ENCODE data around the gene CCDC81. TPM values are rescaled to one million over a fixed set of nuclear protein-coding genes. Genes with fewer than 3 reads are reported as not detected.

Gene CCDC81
- polyA plus RNA-seq, 2 of the 4 experiments (the other 2 are of a cell fraction), result 0.30 to 0.71 TPM

DNA sequence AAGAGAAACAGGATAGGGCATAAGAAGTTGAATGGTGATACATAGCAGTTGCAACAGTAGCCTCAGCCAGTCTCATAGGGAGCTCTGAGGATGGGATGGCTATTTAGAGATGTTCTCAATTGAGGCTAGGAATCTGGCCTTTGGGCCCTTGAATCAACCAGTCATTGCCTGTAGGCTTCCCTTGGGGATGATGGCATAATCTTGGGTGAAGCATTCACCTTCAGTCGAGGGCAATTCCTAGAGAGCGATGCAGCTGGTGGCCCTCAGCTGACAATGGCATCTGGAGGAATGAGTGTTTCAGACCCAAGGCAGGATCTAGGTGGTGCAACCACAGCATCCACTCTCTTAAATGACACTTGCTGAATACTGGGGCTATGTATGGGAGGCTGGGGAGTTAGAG lies 61.0 kb downstream of the CCDC81 start:
- WGBS (ENCODE audit: missing lambda C conversion rate), result 90% methylated on average over 2 of the region's 2 CpGs

DNA sequence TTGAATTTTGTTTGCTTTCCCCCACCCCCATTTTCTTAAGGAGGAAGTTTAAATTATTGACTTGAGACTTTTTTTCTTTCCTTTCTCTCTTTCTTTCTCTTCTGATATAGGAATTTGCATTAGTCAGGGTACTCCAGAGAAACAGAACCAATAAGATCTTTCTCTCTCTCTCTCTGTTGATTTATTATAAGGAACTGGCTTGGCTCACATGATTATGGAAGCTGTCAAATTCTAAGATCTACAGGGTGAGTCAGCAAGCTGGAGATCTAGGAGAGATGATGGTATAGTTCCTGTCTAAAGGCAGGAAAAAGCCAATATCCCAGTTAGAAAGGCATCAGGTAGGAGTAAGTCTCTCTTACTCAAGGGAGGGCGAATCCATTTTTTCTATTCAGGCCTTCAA lies 64.0 kb downstream of the CCDC81 start:
- peak in 1 of 2 experiments; percentile 13 for DNase-seq (ENCODE audit: low read depth in 1 of 2, low spot score in 1 of 2)
- Histone ChIP-seq H3K4me3 (no peak overlapping the region), H3K27ac (no peak overlapping the region), H3K9me3 (no peaks in the 10 kb centered on the region), H3K4me1 (peaks cover 16% of the 10 kb centered on the region), H3K4me2 (no peak overlapping the region)
- FAIRE-seq, result no peak
- TF ChIP-seq, protein P1, sequence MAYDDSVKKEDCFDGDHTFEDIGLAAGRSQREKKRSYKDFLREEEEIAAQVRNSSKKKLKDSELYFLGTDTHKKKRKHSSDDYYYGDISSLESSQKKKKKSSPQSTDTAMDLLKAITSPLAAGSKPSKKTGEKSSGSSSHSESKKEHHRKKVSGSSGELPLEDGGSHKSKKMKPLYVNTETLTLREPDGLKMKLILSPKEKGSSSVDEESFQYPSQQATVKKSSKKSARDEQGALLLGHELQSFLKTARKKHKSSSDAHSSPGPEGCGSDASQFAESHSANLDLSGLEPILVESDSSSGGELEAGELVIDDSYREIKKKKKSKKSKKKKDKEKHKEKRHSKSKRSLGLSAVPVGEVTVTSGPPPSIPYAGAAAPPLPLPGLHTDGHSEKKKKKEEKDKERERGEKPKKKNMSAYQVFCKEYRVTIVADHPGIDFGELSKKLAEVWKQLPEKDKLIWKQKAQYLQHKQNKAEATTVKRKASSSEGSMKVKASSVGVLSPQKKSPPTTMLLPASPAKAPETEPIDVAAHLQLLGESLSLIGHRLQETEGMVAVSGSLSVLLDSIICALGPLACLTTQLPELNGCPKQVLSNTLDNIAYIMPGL (CRISPR knock-in tag; IDR thresholded peaks at IDR 0.05; ENCODE audit: borderline replicate concordance), result no peak
- TF ChIP-seq FOSL2 (IDR thresholded peaks at IDR 0.05) (no peak), FOSL2 (CRISPR knock-in tag; IDR thresholded peaks at IDR 0.05) (0 out of 2 replicates have a peak, but pooled peaks have one; percentile 13), PHF8 (IDR thresholded peaks at IDR 0.05; ENCODE audit: borderline replicate concordance, low read depth) (no peak)
- CTCF ChIA-PET, result interaction anchor here (1.7 kb wide), 1 partner anchor 78 kb away, joined by 5 read pairs; no protein-coding TSS in a partner anchor
- POLR2A ChIA-PET, result no interaction called here
- 92% methylated on average over 1 of the region's 1 CpG for WGBS (ENCODE audit: missing lambda C conversion rate)
- ATAC-seq, result peak in 1 of 2 experiments; percentile 64; a peak in 3 of 6 replicates

More for the DNA sequence above, 61.0 kb downstream of the CCDC81 start:
- H3K4me3 ChIP-seq, result no peak overlapping the region
- TF ChIP-seq, protein P2, sequence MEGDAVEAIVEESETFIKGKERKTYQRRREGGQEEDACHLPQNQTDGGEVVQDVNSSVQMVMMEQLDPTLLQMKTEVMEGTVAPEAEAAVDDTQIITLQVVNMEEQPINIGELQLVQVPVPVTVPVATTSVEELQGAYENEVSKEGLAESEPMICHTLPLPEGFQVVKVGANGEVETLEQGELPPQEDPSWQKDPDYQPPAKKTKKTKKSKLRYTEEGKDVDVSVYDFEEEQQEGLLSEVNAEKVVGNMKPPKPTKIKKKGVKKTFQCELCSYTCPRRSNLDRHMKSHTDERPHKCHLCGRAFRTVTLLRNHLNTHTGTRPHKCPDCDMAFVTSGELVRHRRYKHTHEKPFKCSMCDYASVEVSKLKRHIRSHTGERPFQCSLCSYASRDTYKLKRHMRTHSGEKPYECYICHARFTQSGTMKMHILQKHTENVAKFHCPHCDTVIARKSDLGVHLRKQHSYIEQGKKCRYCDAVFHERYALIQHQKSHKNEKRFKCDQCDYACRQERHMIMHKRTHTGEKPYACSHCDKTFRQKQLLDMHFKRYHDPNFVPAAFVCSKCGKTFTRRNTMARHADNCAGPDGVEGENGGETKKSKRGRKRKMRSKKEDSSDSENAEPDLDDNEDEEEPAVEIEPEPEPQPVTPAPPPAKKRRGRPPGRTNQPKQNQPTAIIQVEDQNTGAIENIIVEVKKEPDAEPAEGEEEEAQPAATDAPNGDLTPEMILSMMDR (IDR thresholded peaks at IDR 0.05), result no peak
- TF ChIP-seq FOSB (CRISPR knock-in tag; IDR thresholded peaks at IDR 0.05), result no peak
- TF ChIP-seq CHD2 (IDR thresholded peaks at IDR 0.05; ENCODE audit: low read length, partially characterized antibody), result no peak
- POLR2A ChIA-PET, result no interaction called here
- no peak overlapping the region for H3K4me2 ChIP-seq
- peaks cover 6% of the 10 kb centered on the region; the same call in 2 of the 3 replicates for H3K4me1 ChIP-seq
- FAIRE-seq (no peak), DNase-seq (ENCODE audit: low read depth in 1 of 2, low spot score in 1 of 2) (no peak), ATAC-seq (no peak)
- CTCF ChIA-PET, result interaction anchor here (1.0 kb wide), 1 partner anchor 173 kb away, joined by 3 read pairs; no protein-coding TSS in a partner anchor
- H3K27ac ChIP-seq, result no peak overlapping the region
- no peaks in the 10 kb centered on the region for H3K9me3 ChIP-seq

DNA sequence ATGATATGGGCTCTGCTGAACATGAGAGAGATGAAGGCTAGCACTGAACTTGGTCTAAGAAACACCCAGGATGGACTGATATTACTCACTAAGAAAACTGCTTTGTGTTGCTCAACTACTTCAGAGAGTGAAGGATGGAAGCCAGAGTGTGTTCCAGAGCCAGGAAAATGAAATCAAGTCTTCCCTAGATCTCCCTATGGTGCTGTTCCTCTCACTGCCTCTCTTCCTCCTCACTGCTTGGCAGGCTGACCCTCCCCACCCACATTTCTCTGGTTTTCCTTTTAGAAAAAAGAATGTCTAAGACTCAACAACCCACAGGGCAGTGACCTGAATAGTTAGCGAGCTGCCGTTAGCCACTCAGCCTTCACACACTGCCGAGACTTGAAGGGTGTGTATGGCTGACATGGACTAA lies 65.6 kb downstream of the CCDC81 start:
- POLR2A ChIA-PET, result no interaction called here
- H3K4me3 ChIP-seq, result no peak overlapping the region
- no peak for ATAC-seq

DNA sequence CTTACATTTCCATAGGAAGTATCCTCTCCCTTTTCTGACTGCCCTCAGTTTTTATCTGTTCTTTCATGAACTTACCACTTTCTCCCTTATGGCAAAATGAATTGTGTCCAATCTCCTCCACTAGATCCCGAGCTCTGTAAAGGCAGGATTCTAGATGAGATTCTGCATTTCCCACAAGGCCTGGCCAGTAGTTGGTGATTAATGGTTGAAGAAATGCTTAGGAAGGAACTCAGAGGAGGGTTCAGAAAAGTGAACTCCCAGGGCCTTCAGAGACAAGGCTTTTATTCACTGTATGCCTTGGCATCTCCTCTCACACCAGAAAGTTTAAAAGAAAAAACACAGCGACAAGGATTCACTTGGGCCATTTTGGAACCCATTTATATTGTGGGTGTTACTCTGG lies 66.2 kb downstream of the CCDC81 start:
- DNase-seq (ENCODE audit: low read depth in 1 of 2, low spot score in 1 of 2), result no peak
- Histone ChIP-seq H3K4me2 (no peak overlapping the region), H3K4me1 (peaks cover 16% of the 10 kb centered on the region), H3K4me3 (no peak overlapping the region), H3K9me3 (no peaks in the 10 kb centered on the region), H3K27ac (no peak overlapping the region)
- CTCF ChIA-PET, result interaction anchor here (1.4 to 2.5 kb wide), 2 partner anchors 80 to 136 kb away, joined by 3 to 11 read pairs; no protein-coding TSS in a partner anchor
- FAIRE-seq, result no peak
- TF ChIP-seq JUNB (IDR thresholded peaks at IDR 0.05) (no peak), KDM5A (IDR thresholded peaks at IDR 0.05) (no peak), RAD21 (conservative IDR thresholded peaks at IDR 0.05 in 1 of 2, IDR thresholded peaks at IDR 0.05 in 1 of 2) (no peak), NPAS2 (CRISPR knock-in tag; IDR thresholded peaks at IDR 0.05; ENCODE audit: borderline replicate concordance) (no peak), RARB (CRISPR knock-in tag; IDR thresholded peaks at IDR 0.05) (no peak), HOXA7 (CRISPR knock-in tag; IDR thresholded peaks at IDR 0.05) (no peak), KDM1A (IDR thresholded peaks at IDR 0.05; ENCODE audit: low read depth) (no peak)
- TF ChIP-seq, protein P3, sequence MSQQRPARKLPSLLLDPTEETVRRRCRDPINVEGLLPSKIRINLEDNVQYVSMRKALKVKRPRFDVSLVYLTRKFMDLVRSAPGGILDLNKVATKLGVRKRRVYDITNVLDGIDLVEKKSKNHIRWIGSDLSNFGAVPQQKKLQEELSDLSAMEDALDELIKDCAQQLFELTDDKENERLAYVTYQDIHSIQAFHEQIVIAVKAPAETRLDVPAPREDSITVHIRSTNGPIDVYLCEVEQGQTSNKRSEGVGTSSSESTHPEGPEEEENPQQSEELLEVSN (IDR thresholded peaks at IDR 0.05; ENCODE audit: borderline replicate concordance, low read depth), result no peak
- TF ChIP-seq, protein P4, sequence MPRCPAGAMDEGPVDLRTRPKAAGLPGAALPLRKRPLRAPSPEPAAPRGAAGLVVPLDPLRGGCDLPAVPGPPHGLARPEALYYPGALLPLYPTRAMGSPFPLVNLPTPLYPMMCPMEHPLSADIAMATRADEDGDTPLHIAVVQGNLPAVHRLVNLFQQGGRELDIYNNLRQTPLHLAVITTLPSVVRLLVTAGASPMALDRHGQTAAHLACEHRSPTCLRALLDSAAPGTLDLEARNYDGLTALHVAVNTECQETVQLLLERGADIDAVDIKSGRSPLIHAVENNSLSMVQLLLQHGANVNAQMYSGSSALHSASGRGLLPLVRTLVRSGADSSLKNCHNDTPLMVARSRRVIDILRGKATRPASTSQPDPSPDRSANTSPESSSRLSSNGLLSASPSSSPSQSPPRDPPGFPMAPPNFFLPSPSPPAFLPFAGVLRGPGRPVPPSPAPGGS (IDR thresholded peaks at IDR 0.05), result no peak
- 76% methylated on average over 2 of the region's 2 CpGs for WGBS (ENCODE audit: missing lambda C conversion rate)
- ATAC-seq, result no peak
- POLR2A ChIA-PET, result no interaction called here

More for the DNA sequence above, 65.6 kb downstream of the CCDC81 start:
- TF ChIP-seq ZNF302 (CRISPR knock-in tag; IDR thresholded peaks at IDR 0.05) (no peak), EP300 (IDR thresholded peaks at IDR 0.05) (no peak), ESRRA (IDR thresholded peaks at IDR 0.05; ENCODE audit: borderline replicate concordance, low read length) (no peak), TP53 (CRISPR knock-in tag; IDR thresholded peaks at IDR 0.05) (no peak), NFE2L2 (conservative IDR thresholded peaks at IDR 0.05; ENCODE audit: low read length) (no peak), RAD21 (conservative IDR thresholded peaks at IDR 0.05 in 1 of 2, IDR thresholded peaks at IDR 0.05 in 1 of 2) (no peak), CBX8 (IDR thresholded peaks at IDR 0.05) (no peak)
- TF ChIP-seq, protein P5, sequence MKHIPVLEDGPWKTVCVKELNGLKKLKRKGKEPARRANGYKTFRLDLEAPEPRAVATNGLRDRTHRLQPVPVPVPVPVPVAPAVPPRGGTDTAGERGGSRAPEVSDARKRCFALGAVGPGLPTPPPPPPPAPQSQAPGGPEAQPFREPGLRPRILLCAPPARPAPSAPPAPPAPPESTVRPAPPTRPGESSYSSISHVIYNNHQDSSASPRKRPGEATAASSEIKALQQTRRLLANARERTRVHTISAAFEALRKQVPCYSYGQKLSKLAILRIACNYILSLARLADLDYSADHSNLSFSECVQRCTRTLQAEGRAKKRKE (CRISPR knock-in tag; IDR thresholded peaks at IDR 0.05; ENCODE audit: low read depth), result no peak
- no peaks in the 10 kb centered on the region for H3K9me3 ChIP-seq
- no peak overlapping the region for H3K4me2 ChIP-seq
- DNase-seq (ENCODE audit: low read depth in 1 of 2, low spot score in 1 of 2), result no peak
- CTCF ChIA-PET, result interaction anchor here (1.2 to 1.7 kb wide), 3 partner anchors 8 to 79 kb away, joined by 4 to 5 read pairs (median 5); no protein-coding TSS in a partner anchor
- 98% methylated on average over 3 of the region's 3 CpGs for WGBS (ENCODE audit: missing lambda C conversion rate)
- H3K4me1 ChIP-seq, result peaks cover 16% of the 10 kb centered on the region
- no peak overlapping the region for H3K27ac ChIP-seq
- no peak for FAIRE-seq
